A549 treated with dexamethasone at 1 μM for 4 hours (cell line): Measurements from ENCODE around the gene SULT2A1. TPM values are rescaled to one million over a fixed set of nuclear protein-coding genes. Genes with fewer than 3 reads are reported as not detected.

ENCODE experiments used
- total RNA-seq: library from RNA; stranded (reverse); fragments of 200-300 nt; extraction: Qiagen RNA extraction; gene quantifications from 5 replicates; pipeline ENCODE4 v1.2.3, GENCODE V29; 2022

Gene SULT2A1, protein sequence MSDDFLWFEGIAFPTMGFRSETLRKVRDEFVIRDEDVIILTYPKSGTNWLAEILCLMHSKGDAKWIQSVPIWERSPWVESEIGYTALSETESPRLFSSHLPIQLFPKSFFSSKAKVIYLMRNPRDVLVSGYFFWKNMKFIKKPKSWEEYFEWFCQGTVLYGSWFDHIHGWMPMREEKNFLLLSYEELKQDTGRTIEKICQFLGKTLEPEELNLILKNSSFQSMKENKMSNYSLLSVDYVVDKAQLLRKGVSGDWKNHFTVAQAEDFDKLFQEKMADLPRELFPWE
- total RNA-seq: 0.03 to 0.04 TPM in 2 of 5 replicates, not detected in the others

DNA sequence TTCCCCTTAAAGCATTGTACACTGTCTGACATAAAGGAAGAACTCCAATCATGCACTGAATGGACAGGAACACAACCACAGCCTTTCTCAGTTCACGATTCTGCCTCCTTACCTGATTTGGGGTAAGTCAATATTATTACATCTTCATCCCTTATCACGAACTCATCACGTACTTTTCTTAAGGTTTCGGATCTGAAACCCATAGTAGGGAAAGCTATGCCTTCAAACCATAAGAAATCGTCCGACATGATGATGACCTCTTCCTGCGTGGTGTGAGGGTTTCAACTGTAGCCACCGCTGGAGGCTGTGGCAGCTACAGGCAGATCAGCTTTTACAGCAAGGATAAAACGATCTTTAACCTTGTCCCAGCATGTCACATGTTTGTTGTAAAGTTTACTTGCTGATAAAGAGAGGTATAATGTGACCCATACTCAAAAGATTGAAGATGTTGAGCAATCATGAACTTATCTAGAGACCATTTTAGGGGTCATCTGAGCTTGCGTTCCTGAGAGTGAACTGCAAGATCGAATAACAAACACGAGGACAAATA, at the start of gene SULT2A1:
TSS of gene SULT2A1 (minus strand) at position 306 of the 550 bp plus-strand sequence. CDS start at position 248, 58 bp downstream.

DNA sequence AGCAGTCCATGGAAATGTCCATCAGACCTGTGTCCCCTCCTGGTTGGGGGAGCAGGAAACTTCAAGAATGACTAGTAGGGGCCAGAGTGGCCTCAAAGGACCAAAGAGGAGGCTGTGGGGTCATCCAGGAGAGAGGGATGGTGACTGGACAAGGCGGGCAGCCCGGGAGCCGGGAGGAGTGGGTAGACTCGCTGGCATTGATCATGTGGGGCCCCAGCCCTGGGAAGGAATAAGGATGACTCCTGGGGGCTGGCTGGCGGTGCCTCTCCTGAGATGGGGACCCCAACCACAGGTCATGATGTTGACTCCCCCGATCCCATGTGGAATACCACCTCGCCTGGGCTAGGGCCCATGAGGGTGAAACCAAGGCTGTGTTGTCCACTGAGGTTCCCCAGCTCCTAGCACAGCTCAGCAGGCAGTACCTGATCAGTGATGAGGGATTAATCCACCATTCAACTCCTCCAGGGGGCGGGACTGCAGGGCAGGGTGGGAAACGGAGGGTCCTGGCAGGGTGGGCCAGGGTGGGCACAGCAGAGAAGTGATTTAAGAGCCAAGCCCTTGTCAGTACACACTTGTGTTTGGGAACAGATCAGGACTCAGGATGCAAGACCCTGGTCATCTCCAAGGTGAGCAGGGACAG, 27.3 kb downstream of the SULT2A1 start, which contains the start of gene TPRX2:
TSS of gene TPRX2 (plus strand) at position 590 of the 640 bp plus-strand sequence. CDS start at position 602, 12 bp downstream.

DNA sequence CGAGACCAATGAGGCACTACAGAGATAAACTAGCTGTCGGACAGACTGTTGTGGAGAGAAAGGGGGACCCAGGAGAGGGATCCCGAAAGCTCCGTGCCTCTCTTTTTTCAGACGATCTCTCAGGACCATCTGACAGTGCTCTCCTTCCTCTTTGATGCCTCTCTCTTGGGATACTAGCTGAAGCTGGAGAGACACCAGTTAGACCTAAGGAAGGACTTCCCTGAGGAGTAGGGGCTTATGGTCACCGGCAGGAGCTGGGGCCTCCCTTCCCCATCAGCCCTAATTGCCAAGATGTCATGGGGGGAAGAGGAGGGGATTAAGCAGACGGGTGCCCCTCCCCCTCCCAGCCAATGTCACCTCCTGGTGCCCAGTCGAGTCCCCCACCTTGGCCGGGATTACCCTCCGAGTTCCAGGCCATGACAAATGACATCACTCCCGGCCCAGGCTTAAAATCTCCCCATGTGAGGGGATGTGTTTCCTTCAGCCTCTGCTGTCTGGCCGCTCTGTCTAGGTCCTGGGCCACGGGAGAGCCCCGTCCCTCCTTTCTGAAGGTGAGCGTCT, 64.6 kb downstream of the SULT2A1 start, which contains the start of gene CRX:
TSS of gene CRX (plus strand) at position 478 of the 561 bp plus-strand sequence. CDS start 12,507 bp downstream, outside the sequence.

Other genes with a start within 250 kb of the SULT2A1 start
- 104 to 181 TPM (median 172 TPM) in 5 replicates for gene EHD2, start 172.9 kb downstream of the SULT2A1 start, total RNA-seq
- 228 to 309 TPM (median 256 TPM) in 5 replicates for gene NOP53, start 140.8 kb downstream of the SULT2A1 start, total RNA-seq
- 94.1 to 159 TPM (median 149 TPM) in 5 replicates for gene SELENOW, start 107.6 kb downstream of the SULT2A1 start, total RNA-seq
- not detected in 5 replicates for gene TPRX1, start 81.8 kb downstream of the SULT2A1 start, total RNA-seq
- gene CRX, start 64.4 kb downstream of the SULT2A1 start, total RNA-seq: not detected in 5 replicates
- not detected in 5 replicates for gene TPRX2, start 27.1 kb downstream of the SULT2A1 start, total RNA-seq
- not detected in 5 replicates for gene BSPH1, start 105.9 kb upstream of the SULT2A1 start, total RNA-seq
- not detected in 5 replicates for gene ELSPBP1, start 108.3 kb upstream of the SULT2A1 start, total RNA-seq
- not detected in 5 replicates for gene CABP5, start 157.8 kb upstream of the SULT2A1 start, total RNA-seq
- 8.4 to 14.5 TPM (median 12.2 TPM) in 5 replicates for gene PLA2G4C, start 224.5 kb upstream of the SULT2A1 start, total RNA-seq